Measurements from ENCODE around the gene ZFC3H1.

DNA sequence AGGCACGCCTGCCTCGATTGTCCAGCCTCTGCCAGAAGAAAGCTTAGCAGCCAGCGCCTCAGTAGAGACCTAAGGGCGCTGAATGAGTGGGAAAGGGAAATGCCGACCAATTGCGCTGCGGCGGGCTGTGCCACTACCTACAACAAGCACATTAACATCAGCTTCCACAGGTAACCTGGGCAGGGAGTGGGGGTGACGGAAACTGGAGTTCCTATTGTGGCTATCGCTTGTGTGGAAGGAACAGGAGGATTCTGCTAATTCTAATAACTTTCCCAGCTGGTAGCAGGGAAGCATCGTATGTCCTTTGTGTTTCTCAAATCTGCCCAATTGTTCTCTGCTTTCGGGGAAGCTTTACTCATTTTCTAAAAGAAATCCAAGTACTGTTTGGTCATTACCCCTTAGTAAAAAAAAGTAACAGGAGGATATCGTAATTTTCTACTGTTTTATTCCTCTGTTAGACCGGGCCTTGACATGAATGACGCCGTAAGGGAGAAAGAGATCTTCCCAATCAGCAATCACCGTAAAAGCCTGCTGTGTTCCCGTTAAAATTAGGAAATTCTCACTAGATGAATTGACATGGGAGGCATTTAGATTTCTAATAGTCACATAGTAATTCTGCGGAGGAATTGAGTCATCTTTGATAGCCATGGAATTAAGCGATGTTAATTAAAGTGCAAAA is 902 bp upstream of the ZFC3H1 start:
- TF ChIP-seq, protein P1, sequence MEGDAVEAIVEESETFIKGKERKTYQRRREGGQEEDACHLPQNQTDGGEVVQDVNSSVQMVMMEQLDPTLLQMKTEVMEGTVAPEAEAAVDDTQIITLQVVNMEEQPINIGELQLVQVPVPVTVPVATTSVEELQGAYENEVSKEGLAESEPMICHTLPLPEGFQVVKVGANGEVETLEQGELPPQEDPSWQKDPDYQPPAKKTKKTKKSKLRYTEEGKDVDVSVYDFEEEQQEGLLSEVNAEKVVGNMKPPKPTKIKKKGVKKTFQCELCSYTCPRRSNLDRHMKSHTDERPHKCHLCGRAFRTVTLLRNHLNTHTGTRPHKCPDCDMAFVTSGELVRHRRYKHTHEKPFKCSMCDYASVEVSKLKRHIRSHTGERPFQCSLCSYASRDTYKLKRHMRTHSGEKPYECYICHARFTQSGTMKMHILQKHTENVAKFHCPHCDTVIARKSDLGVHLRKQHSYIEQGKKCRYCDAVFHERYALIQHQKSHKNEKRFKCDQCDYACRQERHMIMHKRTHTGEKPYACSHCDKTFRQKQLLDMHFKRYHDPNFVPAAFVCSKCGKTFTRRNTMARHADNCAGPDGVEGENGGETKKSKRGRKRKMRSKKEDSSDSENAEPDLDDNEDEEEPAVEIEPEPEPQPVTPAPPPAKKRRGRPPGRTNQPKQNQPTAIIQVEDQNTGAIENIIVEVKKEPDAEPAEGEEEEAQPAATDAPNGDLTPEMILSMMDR (IDR thresholded peaks at IDR 0.05), result no peak
- TF ChIP-seq POLR2AphosphoS5 (IDR thresholded peaks at IDR 0.05) (peak in 1 of 3 donors; percentile 64), POLR2A (IDR thresholded peaks at IDR 0.05) (no peak)

Data from breast epithelium (tissue), 3 donors.